Stimulated activated memory B cell treated with anti-CD40 and anti-IgM and Interleukin-4, amounts not matched to agents 10 μg/mL and 1 μg/mL and 100 μg/mL, for 72 hours (primary cell): ENCODE measurements around the gene LMX1B.

Source experiments
- ATAC-seq: fragments of 150-1000 bp; cut with Tn5 transposase; 2 replicates; pipeline ENCODE4 v1.10.0; 2021
- H3K27ac Mint-ChIP-seq: one replicate; pipeline ENCODE4 v1.8.0; 2022; ENCODE audit warnings: mild to moderate bottlenecking, mixed read lengths
- H3K27me3 Mint-ChIP-seq: one replicate; pipeline ENCODE4 v1.8.0; 2022; ENCODE audit warnings: mixed read lengths
- H3K36me3 Mint-ChIP-seq: one replicate; pipeline ENCODE4 v1.8.0; 2022; ENCODE audit warnings: mixed read lengths
- H3K4me1 Mint-ChIP-seq: one replicate; pipeline ENCODE4 v1.8.0; 2022; ENCODE audit warnings: mixed read lengths
- H3K4me3 Mint-ChIP-seq: one replicate; pipeline ENCODE4 v1.8.0; 2022; ENCODE audit warnings: mild to moderate bottlenecking, moderate library complexity, mixed read lengths
- H3K9me3 Mint-ChIP-seq: one replicate; pipeline ENCODE4 v1.8.0; 2022; ENCODE audit warnings: mixed read lengths

The LMX1B gene

GRCh38 chr9:126611592-126612325, 2.0 kb upstream of the LMX1B start:
- H3K9me3 Mint-ChIP-seq, result no peaks in the 10 kb centered on the region
- peak; percentile 73 for ATAC-seq
- H3K4me1 Mint-ChIP-seq, result peaks cover 40% of the 10 kb centered on the region
- no peak overlapping the region for H3K27ac Mint-ChIP-seq
- H3K36me3 Mint-ChIP-seq, result no peaks in the 10 kb centered on the region
- peaks cover 78% of the 10 kb centered on the region for H3K27me3 Mint-ChIP-seq
- H3K4me3 Mint-ChIP-seq, result peak overlapping the region; percentile 48

- H3K4me3 Mint-ChIP-seq, result peak overlapping the region; percentile 48
- no peaks in the 10 kb centered on the region for H3K9me3 Mint-ChIP-seq
- peaks cover 84% of the 10 kb centered on the region for H3K27me3 Mint-ChIP-seq
- peaks cover 43% of the 10 kb centered on the region for H3K4me1 Mint-ChIP-seq
- no peaks in the 10 kb centered on the region for H3K36me3 Mint-ChIP-seq
- no peak overlapping the region for H3K27ac Mint-ChIP-seq
- no peak for ATAC-seq
Measured at GRCh38 chr9:126612326-126612812, 1.4 kb upstream of the LMX1B start.

GRCh38 chr9:126612813-126613641, 701 bp upstream of the LMX1B start:
- H3K36me3 Mint-ChIP-seq, result no peaks in the 10 kb centered on the region
- peaks cover 39% of the 10 kb centered on the region for H3K4me1 Mint-ChIP-seq
- H3K4me3 Mint-ChIP-seq, result peak overlapping the region; percentile 70
- ATAC-seq, result no peak
- peak overlapping the region; percentile 49 for H3K27ac Mint-ChIP-seq
- peaks cover 89% of the 10 kb centered on the region for H3K27me3 Mint-ChIP-seq
- H3K9me3 Mint-ChIP-seq, result no peaks in the 10 kb centered on the region

GRCh38 chr9:126614088-126614454, 343 bp downstream of the LMX1B start:
- no peak for ATAC-seq
- Mint-ChIP-seq H3K27ac (no peak overlapping the region), H3K36me3 (no peaks in the 10 kb centered on the region), H3K9me3 (no peaks in the 10 kb centered on the region), H3K4me1 (peaks cover 38% of the 10 kb centered on the region), H3K27me3 (peaks cover 88% of the 10 kb centered on the region), H3K4me3 (no peak overlapping the region)

GRCh38 chr9:126614455-126615244, 922 bp downstream of the LMX1B start:
- H3K4me1 Mint-ChIP-seq, result peaks cover 38% of the 10 kb centered on the region
- H3K27me3 Mint-ChIP-seq, result peaks cover 88% of the 10 kb centered on the region
- H3K36me3 Mint-ChIP-seq, result no peaks in the 10 kb centered on the region
- no peak overlapping the region for H3K27ac Mint-ChIP-seq
- peak overlapping the region; percentile 55 for H3K4me3 Mint-ChIP-seq
- no peaks in the 10 kb centered on the region for H3K9me3 Mint-ChIP-seq
- ATAC-seq, result no peak

GRCh38 chr9:126615245-126615790, 1.6 kb downstream of the LMX1B start:
- Mint-ChIP-seq H3K27ac (no peak overlapping the region), H3K27me3 (peaks cover 88% of the 10 kb centered on the region), H3K9me3 (no peaks in the 10 kb centered on the region), H3K36me3 (no peaks in the 10 kb centered on the region), H3K4me3 (no peak overlapping the region), H3K4me1 (peaks cover 38% of the 10 kb centered on the region)
- no peak for ATAC-seq

GRCh38 chr9:126615791-126616447, 2.2 kb downstream of the LMX1B start:
- H3K27me3 Mint-ChIP-seq, result peaks cover 88% of the 10 kb centered on the region
- H3K27ac Mint-ChIP-seq, result no peak overlapping the region
- peaks cover 33% of the 10 kb centered on the region for H3K4me1 Mint-ChIP-seq
- H3K36me3 Mint-ChIP-seq, result no peaks in the 10 kb centered on the region
- ATAC-seq, result no peak
- H3K4me3 Mint-ChIP-seq, result no peak overlapping the region
- H3K9me3 Mint-ChIP-seq, result no peaks in the 10 kb centered on the region

GRCh38 chr9:126616521-126616976, 2.8 kb downstream of the LMX1B start:
- Mint-ChIP-seq H3K4me1 (peaks cover 28% of the 10 kb centered on the region), H3K9me3 (no peaks in the 10 kb centered on the region), H3K36me3 (no peaks in the 10 kb centered on the region), H3K27me3 (peaks cover 88% of the 10 kb centered on the region), H3K4me3 (no peak overlapping the region), H3K27ac (no peak overlapping the region)
- no peak for ATAC-seq

GRCh38 chr9:126617003-126617822, 3.5 kb downstream of the LMX1B start:
- H3K4me1 Mint-ChIP-seq, result peaks cover 28% of the 10 kb centered on the region
- H3K9me3 Mint-ChIP-seq, result no peaks in the 10 kb centered on the region
- H3K27me3 Mint-ChIP-seq, result peaks cover 88% of the 10 kb centered on the region
- H3K4me3 Mint-ChIP-seq, result no peak overlapping the region
- no peak overlapping the region for H3K27ac Mint-ChIP-seq
- ATAC-seq, result no peak
- no peaks in the 10 kb centered on the region for H3K36me3 Mint-ChIP-seq

- Mint-ChIP-seq H3K9me3 (no peaks in the 10 kb centered on the region), H3K27ac (no peak overlapping the region), H3K4me1 (peaks cover 26% of the 10 kb centered on the region), H3K36me3 (no peaks in the 10 kb centered on the region), H3K4me3 (no peak overlapping the region), H3K27me3 (peaks cover 89% of the 10 kb centered on the region)
- ATAC-seq, result no peak
Measured at GRCh38 chr9:126617823-126618165, 4.1 kb downstream of the LMX1B start.

- Mint-ChIP-seq H3K27ac (no peak overlapping the region), H3K9me3 (no peaks in the 10 kb centered on the region), H3K36me3 (no peaks in the 10 kb centered on the region), H3K4me3 (no peak overlapping the region), H3K27me3 (peaks cover 89% of the 10 kb centered on the region), H3K4me1 (peaks cover 22% of the 10 kb centered on the region)
- no peak for ATAC-seq
Measured at GRCh38 chr9:126618190-126618584, 4.5 kb downstream of the LMX1B start.

GRCh38 chr9:126618585-126619360, 5.0 kb downstream of the LMX1B start:
- no peak overlapping the region for H3K4me3 Mint-ChIP-seq
- peaks cover 23% of the 10 kb centered on the region for H3K4me1 Mint-ChIP-seq
- no peaks in the 10 kb centered on the region for H3K36me3 Mint-ChIP-seq
- no peak for ATAC-seq
- H3K27ac Mint-ChIP-seq, result no peak overlapping the region
- H3K27me3 Mint-ChIP-seq, result peaks cover 92% of the 10 kb centered on the region
- H3K9me3 Mint-ChIP-seq, result no peaks in the 10 kb centered on the region

- peaks cover 94% of the 10 kb centered on the region for H3K27me3 Mint-ChIP-seq
- peaks cover 25% of the 10 kb centered on the region for H3K4me1 Mint-ChIP-seq
- no peaks in the 10 kb centered on the region for H3K36me3 Mint-ChIP-seq
- no peak overlapping the region for H3K4me3 Mint-ChIP-seq
- no peak overlapping the region for H3K27ac Mint-ChIP-seq
- ATAC-seq, result no peak
- no peaks in the 10 kb centered on the region for H3K9me3 Mint-ChIP-seq
Measured at GRCh38 chr9:126619361-126620135, 5.8 kb downstream of the LMX1B start.
